B cell (primary cell): ENCODE measurements around the gene LRRC4C. TPM values are rescaled to one million over a fixed set of nuclear protein-coding genes. Genes with fewer than 3 reads are reported as not detected.

Source experiments
- ATAC-seq: fragments of 200-7000 bp; cut with Tn5 transposase; one replicate; pipeline ENCODE4 v1.10.0; 2021; ENCODE audit warnings: low read depth, mild to moderate bottlenecking, moderate number of reproducible peaks, moderate library complexity
- CTCF ChIA-PET: fragments of 350-600 bp; sonication (Branson Sonifier 250); formaldehyde crosslinking; loops from one replicate; lab custom pipeline; 2021; ENCODE audit warnings: antibody characterized with exemption, inconsistent platforms; lab: Charles Lee
- POLR2A ChIA-PET: fragments of 350-600 bp; sonication (Branson Sonifier 250); formaldehyde crosslinking; loops from one replicate; lab custom pipeline; 2021; ENCODE audit warnings: antibody characterized with exemption; lab: Charles Lee
- DNase-seq: peaks from one replicate; pipeline ENCODE4 v3.0.0; 2013
- H2AFZ ChIP-seq: 2 replicates; pipeline ENCODE4 v1.6.1; 2012; ENCODE audit warnings: mild to moderate bottlenecking, low read depth, low read length; ENCODE audit not compliant: insufficient read depth, poor library complexity, severe bottlenecking
- H3K27ac ChIP-seq, 2 donors: 1 replicate in 1 of 2; 2 replicates in 1 of 2; pipeline ENCODE4 v1.5.1; 2012 to 2013; ENCODE audit warnings: low read length in 2 of 2, mild to moderate bottlenecking in 2 of 2, moderate library complexity in 1 of 2
- H3K27me3 ChIP-seq, 4 experiments: fragments of 200-600 bp in 1 of 4; sonication (generic) in 1 of 4; replicated peaks in 1 of 4; 1 replicate in 2 of 4; 2 replicates in 2 of 4; pipeline versions ENCODE4 v1.6.1 to v1.7.0; 2013 to 2016; ENCODE audit warnings: low read length in 3 of 4, mild to moderate bottlenecking in 2 of 4, mixed read lengths in 1 of 4, moderate library complexity in 1 of 4; ENCODE audit not compliant: insufficient read depth in 4 of 4, control insufficient read depth in 3 of 4; ENCODE audit errors: control extremely low read depth in 1 of 4
- H3K36me3 ChIP-seq, 2 experiments: replicated peaks in 1 of 2; 1 replicate in 1 of 2; 2 replicates in 1 of 2; pipeline versions ENCODE4 v1.6.1 to v1.7.1; 2013; ENCODE audit warnings: low read length in 1 of 2; ENCODE audit not compliant: insufficient read depth in 2 of 2, control insufficient read depth in 1 of 2; ENCODE audit errors: control extremely low read depth in 1 of 2, extremely low read depth in 1 of 2
- H3K4me1 ChIP-seq, 2 donors: fragments of 200-600 bp in 1 of 2; sonication (generic) in 1 of 2; 1 replicate in 1 of 2; 2 replicates in 1 of 2; pipeline versions ENCODE4 v1.5.1 to v1.6.1; 2013 to 2017; ENCODE audit warnings: low read length in 2 of 2; ENCODE audit not compliant: control insufficient read depth in 2 of 2, insufficient read depth in 2 of 2
- H3K4me2 ChIP-seq: replicated peaks from 2 replicates; pipeline ENCODE3; 2012; ENCODE audit warnings: mild to moderate bottlenecking, low read depth, low read length; ENCODE audit not compliant: poor library complexity, severe bottlenecking
- H3K4me3 ChIP-seq, 5 experiments: fragments of 200-600 bp in 1 of 5; sonication (generic) in 1 of 5; 1 replicate in 3 of 5; 2 replicates in 2 of 5; pipeline versions ENCODE4 v1.5.1 to v1.7.0; 2011 to 2016; ENCODE audit warnings: low read length in 4 of 5, mild to moderate bottlenecking in 4 of 5, low read depth in 2 of 5, control low read depth in 1 of 5, moderate library complexity in 1 of 5; ENCODE audit not compliant: insufficient read depth in 1 of 5; ENCODE audit errors: control extremely low read depth in 1 of 5, extremely low read depth in 1 of 5
- H3K79me2 ChIP-seq: fragments of 200-600 bp; sonication (generic); one replicate; pipeline ENCODE4 v1.6.0; 2016; ENCODE audit warnings: low read length; ENCODE audit not compliant: control insufficient read depth, insufficient read depth
- H3K9ac ChIP-seq: fragments of 200-600 bp; sonication (generic); 2 replicates; pipeline ENCODE4 v1.6.1; 2017; ENCODE audit warnings: mild to moderate bottlenecking, low read length, moderate library complexity
- H3K9me3 ChIP-seq, 3 donors: one replicate each; pipeline versions ENCODE4 v1.6.1 to v1.7.1; 2013; ENCODE audit warnings: low read length in 2 of 3; ENCODE audit not compliant: control insufficient read depth in 2 of 3, insufficient read depth in 1 of 3; ENCODE audit errors: control extremely low read depth in 1 of 3
- H4K20me1 ChIP-seq: 2 replicates; pipeline ENCODE4 v1.6.0; 2012; ENCODE audit warnings: mild to moderate bottlenecking, low read length; ENCODE audit not compliant: insufficient read depth, control insufficient read depth, poor library complexity, severe bottlenecking
- H3K27ac Mint-ChIP-seq: one replicate; pipeline ENCODE4 v1.8.0; 2021; ENCODE audit warnings: mixed read lengths
- H3K27me3 Mint-ChIP-seq: one replicate; pipeline ENCODE4 v1.8.0; 2021; ENCODE audit warnings: mixed read lengths
- H3K4me1 Mint-ChIP-seq: one replicate; pipeline ENCODE4 v1.8.0; 2021; ENCODE audit warnings: mixed read lengths
- H3K4me3 Mint-ChIP-seq: one replicate; pipeline ENCODE4 v1.8.0; 2021; ENCODE audit warnings: mixed read lengths
- H3K9me3 Mint-ChIP-seq: one replicate; pipeline ENCODE4 v1.8.0; 2022; ENCODE audit warnings: mixed read lengths; ENCODE audit not compliant: insufficient read depth
- EZH2 ChIP-seq: IDR thresholded peaks from 2 replicates; pipeline ENCODE4 v1.6.1; 2012; ENCODE audit warnings: borderline replicate concordance, low read depth, mild to moderate bottlenecking, moderate library complexity, low read length; ENCODE audit not compliant: insufficient read depth, poor library complexity, severe bottlenecking
- WGBS: methylation state at CpG from one replicate; pipeline ENCODE4 v1.1.5; 2013; ENCODE audit warnings: missing lambda C conversion rate; ENCODE audit not compliant: insufficient coverage; 5-methylcytosine and 5-hydroxymethylcytosine counted together
- intact Hi-C: fragments of 100-400 bp; cut with micrococcal nuclease; formaldehyde crosslinking; loops from one replicate; pipeline ENCODE4 v1.10.0; 2022
- polyA plus RNA-seq: library from polyadenylated mRNA; depleted of rRNA; stranded (reverse); fragments of >200 nt; gene quantifications from 2 replicates; pipeline ENCODE4 v1.2.3, GENCODE V29; 2012
- total RNA-seq, 2 donors: library from RNA; stranded (reverse); fragments of 120-200 nt in 1 of 2; gene quantifications; 1 replicate in 1 of 2; 2 replicates in 1 of 2; pipeline versions ENCODE4 v1.2.3 to v1.2.4, GENCODE V29; 2013 to 2022
- TF ChIP-seq, protein P1 (sequence below): fragments of 200-600 bp; IDR thresholded peaks from one replicate; pipeline ENCODE4 v1.8.0; 2022; ENCODE audit warnings: antibody characterized with exemption, mild to moderate bottlenecking

Gene LRRC4C
- total and polyA plus RNA-seq, 2 donors (not counting 1 experiment from before 2014, with no cell fraction given), result 0.57 TPM; not detected in 1

DNA sequence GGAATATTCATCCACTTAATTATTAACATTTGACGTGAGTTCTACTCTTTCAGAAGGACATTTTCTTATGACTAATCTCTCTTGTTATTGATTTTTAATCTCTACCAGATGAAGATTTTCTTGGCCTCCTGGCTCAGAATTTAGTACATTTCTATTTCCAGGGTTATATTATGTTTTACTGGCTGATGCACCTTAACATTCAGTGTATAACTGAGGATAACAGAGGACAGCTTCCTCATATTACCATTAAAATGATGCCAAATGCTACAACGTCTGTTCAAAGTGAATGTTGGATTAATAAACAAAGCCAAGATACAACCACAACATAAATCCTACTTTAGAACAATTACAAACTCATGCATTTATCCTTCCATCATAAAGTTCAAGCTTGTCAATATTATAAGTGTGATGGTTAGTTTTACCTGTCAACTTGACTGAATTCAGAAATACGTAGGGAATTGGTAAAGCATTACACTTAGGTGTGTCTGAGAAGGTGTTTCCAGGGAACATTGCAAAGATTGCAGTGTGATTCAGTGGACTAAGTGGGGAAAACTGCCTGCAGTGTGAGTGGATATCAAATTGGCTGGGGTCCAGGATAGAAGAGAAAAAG lies 485.2 kb downstream of the LRRC4C start:
- Histone ChIP-seq H3K4me1 (no peaks in the 10 kb centered on the region), H3K4me2 (no peak overlapping the region), H4K20me1 (no peaks in the 10 kb centered on the region), H3K9me3 (peaks cover 0 to 7% (median 3%) of the 10 kb centered on the region in 3 donors), H3K27me3 (no peaks in the 10 kb centered on the region), H2AFZ (no peak overlapping the region), H3K79me2 (no peaks in the 10 kb centered on the region), H3K36me3 (no peaks in the 10 kb centered on the region), H3K27ac (no peak overlapping the region), H3K9ac (no peak overlapping the region), H3K4me3 (no peak overlapping the region)
- H3K4me1 Mint-ChIP-seq, result no peaks in the 10 kb centered on the region
- intact Hi-C loops, result no loop called here
- POLR2A ChIA-PET, result no interaction called here
- H3K27ac Mint-ChIP-seq, result no peak overlapping the region
- H3K4me3 Mint-ChIP-seq, result no peak overlapping the region
- TF ChIP-seq EZH2, result no peak
- TF ChIP-seq, protein P1, sequence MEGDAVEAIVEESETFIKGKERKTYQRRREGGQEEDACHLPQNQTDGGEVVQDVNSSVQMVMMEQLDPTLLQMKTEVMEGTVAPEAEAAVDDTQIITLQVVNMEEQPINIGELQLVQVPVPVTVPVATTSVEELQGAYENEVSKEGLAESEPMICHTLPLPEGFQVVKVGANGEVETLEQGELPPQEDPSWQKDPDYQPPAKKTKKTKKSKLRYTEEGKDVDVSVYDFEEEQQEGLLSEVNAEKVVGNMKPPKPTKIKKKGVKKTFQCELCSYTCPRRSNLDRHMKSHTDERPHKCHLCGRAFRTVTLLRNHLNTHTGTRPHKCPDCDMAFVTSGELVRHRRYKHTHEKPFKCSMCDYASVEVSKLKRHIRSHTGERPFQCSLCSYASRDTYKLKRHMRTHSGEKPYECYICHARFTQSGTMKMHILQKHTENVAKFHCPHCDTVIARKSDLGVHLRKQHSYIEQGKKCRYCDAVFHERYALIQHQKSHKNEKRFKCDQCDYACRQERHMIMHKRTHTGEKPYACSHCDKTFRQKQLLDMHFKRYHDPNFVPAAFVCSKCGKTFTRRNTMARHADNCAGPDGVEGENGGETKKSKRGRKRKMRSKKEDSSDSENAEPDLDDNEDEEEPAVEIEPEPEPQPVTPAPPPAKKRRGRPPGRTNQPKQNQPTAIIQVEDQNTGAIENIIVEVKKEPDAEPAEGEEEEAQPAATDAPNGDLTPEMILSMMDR, result no peak
- peaks cover 18% of the 10 kb centered on the region for H3K9me3 Mint-ChIP-seq
- no peak for ATAC-seq
- WGBS, result 78% methylated on average over 1 of the region's 3 CpGs
- CTCF ChIA-PET, result no interaction called here
- no peak for DNase-seq
- H3K27me3 Mint-ChIP-seq, result no peaks in the 10 kb centered on the region

DNA sequence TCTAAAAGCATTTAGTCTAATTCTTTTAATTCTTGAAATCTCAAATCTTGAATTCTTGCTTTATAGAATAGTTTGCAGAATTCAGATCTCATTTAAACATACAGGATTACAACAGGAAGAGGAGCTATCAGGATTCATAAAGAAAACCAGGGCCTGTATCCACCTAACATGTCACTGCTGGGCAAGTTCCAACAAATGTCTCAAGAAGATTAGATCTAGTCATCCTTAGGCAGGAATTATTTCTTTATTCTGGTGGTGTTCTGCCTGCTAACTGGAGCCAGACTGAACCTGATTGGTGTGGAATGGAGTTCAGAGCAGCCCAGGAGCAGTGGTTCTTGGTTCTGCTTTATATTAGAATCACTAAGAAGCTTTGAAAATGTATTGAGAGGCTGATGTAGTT lies 500.7 kb downstream of the LRRC4C start:
- Histone ChIP-seq H3K36me3 (no peaks in the 10 kb centered on the region), H3K9ac (no peak overlapping the region), H3K4me1 (no peaks in the 10 kb centered on the region), H3K79me2 (no peaks in the 10 kb centered on the region), H4K20me1 (no peaks in the 10 kb centered on the region), H3K27me3 (no peaks in the 10 kb centered on the region), H2AFZ (no peak overlapping the region), H3K27ac (no peak overlapping the region), H3K4me2 (no peak overlapping the region), H3K4me3 (no peak overlapping the region), H3K9me3 (no peaks in the 10 kb centered on the region)
- H3K27me3 Mint-ChIP-seq, result no peaks in the 10 kb centered on the region
- POLR2A ChIA-PET, result no interaction called here
- ATAC-seq (no peak), DNase-seq (no peak)
- no peak for TF ChIP-seq EZH2
- TF ChIP-seq, protein P1, result no peak
- intact Hi-C loops, result no loop called here
- H3K27ac Mint-ChIP-seq, result no peak overlapping the region
- no peak overlapping the region for H3K4me3 Mint-ChIP-seq
- CTCF ChIA-PET, result no interaction called here
- no peaks in the 10 kb centered on the region for H3K4me1 Mint-ChIP-seq
- H3K9me3 Mint-ChIP-seq, result peaks cover 3% of the 10 kb centered on the region
